K562 (cell line): ENCODE measurements around the gene PRSS8. TPM values are rescaled to one million over a fixed set of nuclear protein-coding genes. Genes with fewer than 3 reads are reported as not detected.
A peak's percentile ranks its signal among the peaks of the same experiment; 100 is the strongest.

ENCODE experiments used
- ATF7 ChIP-seq: fragments of 450-650 bp; IDR thresholded peaks from 2 replicates; pipeline ENCODE4 v1.7.1; 2014; ENCODE audit warnings: mild to moderate bottlenecking, moderate library complexity
- BDP1 ChIP-seq: IDR thresholded peaks from 3 replicates; pipeline ENCODE4 v1.6.1; 2011; ENCODE audit not compliant: insufficient read length, insufficient read depth
- BHLHE40 ChIP-seq: IDR thresholded peaks from 2 replicates; pipeline ENCODE4 v1.6.1; 2011; ENCODE audit warnings: low read length, improper control_type of control experiment
- COPS2 ChIP-seq: fragments of 450-650 bp; conservative IDR thresholded peaks from 2 replicates; pipeline ENCODE4 v1.6.1; 2016; ENCODE audit warnings: mild to moderate bottlenecking, moderate library complexity
- CREB1 ChIP-seq, 2 experiments: sonication (generic) in 1 of 2; formaldehyde crosslinking in 1 of 2; IDR thresholded peaks; 2 replicates each; pipeline versions ENCODE4 v1.6.1 to v1.8.0; 2012 to 2022; ENCODE audit warnings: inconsistent platforms in 1 of 2, mild to moderate bottlenecking in 1 of 2, missing genetic modification reagents in 1 of 2, moderate library complexity in 1 of 2
- FOS ChIP-seq: IDR thresholded peaks from 3 replicates; pipeline ENCODE4 v1.6.1; 2011; ENCODE audit not compliant: insufficient read length; ENCODE audit errors: extremely low read depth
- HDGF ChIP-seq: fragments of 450-650 bp; IDR thresholded peaks from 2 replicates; pipeline ENCODE4 v1.6.1; 2016
- IFI16 ChIP-seq: fragments of 250-450 bp; sonication (Bioruptor Pico); IDR thresholded peaks from 2 replicates; pipeline ENCODE4 v2.1.2; 2022; ENCODE audit warnings: mild to moderate bottlenecking, inconsistent platforms
- KDM4B ChIP-seq, 2 experiments: fragments of 450-650 bp in 1 of 2; sonication (generic) in 1 of 2; IDR thresholded peaks; 2 replicates each; pipeline ENCODE4 v1.6.1; 2016 to 2017; ENCODE audit warnings: borderline replicate concordance in 2 of 2, antibody characterized with exemption in 1 of 2, low read depth in 1 of 2, mild to moderate bottlenecking in 1 of 2
- MAZ ChIP-seq, 2 experiments: fragments of 450-650 bp in 1 of 2; sonication (generic) in 1 of 2; formaldehyde crosslinking; IDR thresholded peaks in 1 of 2; conservative IDR thresholded peaks in 1 of 2; 2 replicates each; pipeline versions ENCODE4 v1.4.0 to v1.5.0; 2020; ENCODE audit warnings: mild to moderate bottlenecking in 1 of 2, missing genetic modification reagents in 1 of 2
- MCM2 ChIP-seq: fragments of 450-650 bp; IDR thresholded peaks from 2 replicates; pipeline ENCODE4 v1.6.1; 2017; ENCODE audit warnings: low read depth, mild to moderate bottlenecking
- NFXL1 ChIP-seq: fragments of 450-650 bp; formaldehyde crosslinking; IDR thresholded peaks from 2 replicates; pipeline ENCODE4 v1.4.0; 2021; ENCODE audit warnings: mild to moderate bottlenecking
- NR2C1 ChIP-seq, 2 experiments: fragments of 450-650 bp; IDR thresholded peaks; 2 replicates each; pipeline ENCODE4 v1.6.1; 2017; ENCODE audit warnings: mild to moderate bottlenecking in 2 of 2, antibody characterized with exemption in 1 of 2, inconsistent platforms in 1 of 2, missing compliant biosample characterization in 1 of 2, missing genetic modification characterization in 1 of 2
- SAFB ChIP-seq: fragments of 200-400 bp; formaldehyde crosslinking; IDR thresholded peaks from 2 replicates; pipeline ENCODE4 v1.6.1; 2017; ENCODE audit warnings: low read depth, low read length, borderline replicate concordance
- SMAD4 ChIP-seq: fragments of 250-450 bp; sonication (Bioruptor Pico); conservative IDR thresholded peaks from 2 replicates; pipeline ENCODE4 v1.8.0; 2021; ENCODE audit warnings: inconsistent platforms, mild to moderate bottlenecking, moderate library complexity
- TAF15 ChIP-seq: fragments of 200-400 bp; formaldehyde crosslinking; IDR thresholded peaks from 2 replicates; pipeline ENCODE4 v1.6.1; 2017; ENCODE audit warnings: mild to moderate bottlenecking, low read depth, low read length, moderate library complexity
- YY1 ChIP-seq, 3 experiments: IDR thresholded peaks; 2 replicates each; pipeline ENCODE4 v1.6.1; 2011; ENCODE audit warnings: low read length in 2 of 3, mild to moderate bottlenecking in 2 of 3, moderate library complexity in 2 of 3, borderline replicate concordance in 1 of 3, control low read depth in 1 of 3, low read depth in 1 of 3; ENCODE audit not compliant: insufficient read depth in 3 of 3, insufficient replicate concordance in 2 of 3, control insufficient read depth in 1 of 3, insufficient read length in 1 of 3; ENCODE audit errors: extremely low read depth in 1 of 3
- ZNF197 ChIP-seq: fragments of 200-800 bp; sonication (Bioruptor generic); IDR thresholded peaks from 2 replicates; pipeline ENCODE4 v1.6.1; 2016; ENCODE audit warnings: low read depth, missing genetic modification characterization, missing compliant biosample characterization
- ZNF3 ChIP-seq: fragments of 250-450 bp; sonication (Bioruptor Pico); IDR thresholded peaks from 2 replicates; pipeline ENCODE4 v1.5.0; 2021; ENCODE audit warnings: mild to moderate bottlenecking, moderate library complexity
- polyA plus RNA-seq, 8 experiments: library from polyadenylated mRNA; depleted of rRNA in 4 of 8; stranded (reverse) in 5 of 8; unstranded in 3 of 8; fragments of >200 nt; fragmentation: Nextera tagmentation in 2 of 8; fragmentation: Illumina TruSeq in 1 of 8; extraction: Ambion mirVana in 2 of 8; extraction: Trizol in 1 of 8; gene quantifications; 2 replicates each; pipeline versions ENCODE4 v1.2.1 to v1.2.3, GENCODE V29; 2011 to 2014; ENCODE audit warnings: inconsistent platforms in 1 of 8, missing spikeins in 1 of 8
- total RNA-seq, 7 experiments: library from RNA; depleted of rRNA in 6 of 7; stranded (reverse); fragments of >200 nt in 6 of 7; fragmentation: Illumina TruSeq in 2 of 7; extraction: Trizol in 2 of 7; gene quantifications; 2 replicates each; pipeline versions ENCODE4 v1.2.1 to v1.2.3, GENCODE V29; 2011 to 2021; ENCODE audit warnings: low replicate concordance in 1 of 7
- TF ChIP-seq, protein P1 (sequence below): fragments of 250-450 bp; sonication (Bioruptor Pico); IDR thresholded peaks from 2 replicates; pipeline ENCODE4 v1.5.0; 2021; ENCODE audit warnings: mild to moderate bottlenecking, borderline replicate concordance
- TF ChIP-seq, protein P2 (sequence below): fragments of 450-650 bp; formaldehyde crosslinking; IDR thresholded peaks from 2 replicates; pipeline ENCODE4 v1.4.0; 2020; ENCODE audit warnings: mild to moderate bottlenecking
- TF ChIP-seq, protein P3 (sequence below): fragments of 450-650 bp; formaldehyde crosslinking; conservative IDR thresholded peaks from 2 replicates; pipeline ENCODE4 v1.4.0; 2022; ENCODE audit warnings: mild to moderate bottlenecking, missing genetic modification characterization
- TF ChIP-seq, protein P4 (sequence below): sonication (generic); formaldehyde crosslinking; IDR thresholded peaks from 2 replicates; pipeline ENCODE4 v1.5.0; 2020; ENCODE audit warnings: missing genetic modification reagents

PRSS8 gene
- total and polyA plus RNA-seq, 9 of the 15 experiments (the other 6 are each of a cell fraction or from before 2014, with no cell fraction given), result 0.25 to 3.9 (median 1.3) TPM; not detected in 1

DNA sequence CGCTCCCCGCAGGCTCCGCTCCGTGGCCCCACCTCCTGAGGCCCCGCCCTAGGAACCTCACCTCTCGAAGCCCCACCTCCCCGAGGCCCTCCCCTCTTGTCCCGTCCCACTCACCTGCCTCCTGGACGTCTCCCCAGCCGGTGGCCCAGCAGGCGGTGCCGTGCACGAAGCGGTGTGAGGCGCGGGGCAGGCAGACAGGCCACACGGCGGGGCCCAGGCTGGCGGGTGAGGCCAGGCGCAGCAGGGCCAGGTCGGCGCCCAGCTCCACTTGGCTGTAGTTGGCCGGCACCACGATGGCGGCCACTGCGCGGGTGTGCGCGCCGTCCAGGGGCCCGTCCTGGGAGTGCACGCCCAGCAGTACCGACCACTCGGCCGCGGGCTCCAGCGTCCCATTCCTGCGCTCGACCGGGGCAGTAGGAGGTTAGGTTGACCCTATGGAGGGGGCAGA lies 12.8 kb upstream of the PRSS8 start (continued):
- TF ChIP-seq SAFB (no peak), NR2C1 (IDR thresholded peaks at IDR 0.05) (no peak), NR2C1 (tag; IDR thresholded peaks at IDR 0.05) (no peak), CREB1 (IDR thresholded peaks at IDR 0.05) (no peak), CREB1 (CRISPR knock-in tag; IDR thresholded peaks at IDR 0.05) (peak; percentile 38; the same call in 1 of the 2 replicates), NFXL1 (CRISPR knock-in tag) (no peak), KDM4B (IDR thresholded peaks at IDR 0.05; ENCODE audit: borderline replicate concordance in 2 of 2, low read depth in 1 of 2) (no peak), BDP1 (no peak), ATF7 (peak; percentile 22; the same call in 1 of the 2 replicates), FOS (no peak), SMAD4 (CRISPR knock-in tag) (no peak; the same call in 1 of the 2 replicates), ZNF197 (CRISPR knock-in tag) (no peak), COPS2 (no peak), MAZ (CRISPR knock-in tag; conservative IDR thresholded peaks at IDR 0.05 in 1 of 2, IDR thresholded peaks at IDR 0.05 in 1 of 2) (peak; percentile 32 to 56; a peak in 2 of 4 replicates), BHLHE40 (peak; percentile 33; the same call in 1 of the 2 replicates), TAF15 (no peak), ZNF3 (no peak), IFI16 (no peak), HDGF (no peak), YY1 (IDR thresholded peaks at IDR 0.05; ENCODE audit: borderline replicate concordance in 1 of 3, control insufficient read depth in 1 of 3, extremely low read depth in 1 of 3, insufficient read depth in 3 of 3, insufficient read length in 1 of 3, insufficient replicate concordance in 2 of 3, low read depth in 1 of 3, low read length in 2 of 3) (peak; percentile 9 to 44 (median 36)), MCM2 (no peak)
- TF ChIP-seq, protein P1, sequence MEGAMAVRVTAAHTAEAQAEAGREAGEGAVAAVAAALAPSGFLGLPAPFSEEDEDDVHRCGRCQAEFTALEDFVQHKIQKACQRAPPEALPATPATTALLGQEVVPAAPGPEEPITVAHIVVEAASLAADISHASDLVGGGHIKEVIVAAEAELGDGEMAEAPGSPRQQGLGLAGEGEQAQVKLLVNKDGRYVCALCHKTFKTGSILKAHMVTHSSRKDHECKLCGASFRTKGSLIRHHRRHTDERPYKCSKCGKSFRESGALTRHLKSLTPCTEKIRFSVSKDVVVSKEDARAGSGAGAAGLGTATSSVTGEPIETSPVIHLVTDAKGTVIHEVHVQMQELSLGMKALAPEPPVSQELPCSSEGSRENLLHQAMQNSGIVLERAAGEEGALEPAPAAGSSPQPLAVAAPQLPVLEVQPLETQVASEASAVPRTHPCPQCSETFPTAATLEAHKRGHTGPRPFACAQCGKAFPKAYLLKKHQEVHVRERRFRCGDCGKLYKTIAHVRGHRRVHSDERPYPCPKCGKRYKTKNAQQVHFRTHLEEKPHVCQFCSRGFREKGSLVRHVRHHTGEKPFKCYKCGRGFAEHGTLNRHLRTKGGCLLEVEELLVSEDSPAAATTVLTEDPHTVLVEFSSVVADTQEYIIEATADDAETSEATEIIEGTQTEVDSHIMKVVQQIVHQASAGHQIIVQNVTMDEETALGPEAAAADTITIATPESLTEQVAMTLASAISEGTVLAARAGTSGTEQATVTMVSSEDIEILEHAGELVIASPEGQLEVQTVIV, result no peak
- TF ChIP-seq, protein P2, sequence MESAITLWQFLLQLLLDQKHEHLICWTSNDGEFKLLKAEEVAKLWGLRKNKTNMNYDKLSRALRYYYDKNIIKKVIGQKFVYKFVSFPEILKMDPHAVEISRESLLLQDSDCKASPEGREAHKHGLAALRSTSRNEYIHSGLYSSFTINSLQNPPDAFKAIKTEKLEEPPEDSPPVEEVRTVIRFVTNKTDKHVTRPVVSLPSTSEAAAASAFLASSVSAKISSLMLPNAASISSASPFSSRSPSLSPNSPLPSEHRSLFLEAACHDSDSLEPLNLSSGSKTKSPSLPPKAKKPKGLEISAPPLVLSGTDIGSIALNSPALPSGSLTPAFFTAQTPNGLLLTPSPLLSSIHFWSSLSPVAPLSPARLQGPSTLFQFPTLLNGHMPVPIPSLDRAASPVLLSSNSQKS (CRISPR knock-in tag), result no peak
- TF ChIP-seq, protein P3, sequence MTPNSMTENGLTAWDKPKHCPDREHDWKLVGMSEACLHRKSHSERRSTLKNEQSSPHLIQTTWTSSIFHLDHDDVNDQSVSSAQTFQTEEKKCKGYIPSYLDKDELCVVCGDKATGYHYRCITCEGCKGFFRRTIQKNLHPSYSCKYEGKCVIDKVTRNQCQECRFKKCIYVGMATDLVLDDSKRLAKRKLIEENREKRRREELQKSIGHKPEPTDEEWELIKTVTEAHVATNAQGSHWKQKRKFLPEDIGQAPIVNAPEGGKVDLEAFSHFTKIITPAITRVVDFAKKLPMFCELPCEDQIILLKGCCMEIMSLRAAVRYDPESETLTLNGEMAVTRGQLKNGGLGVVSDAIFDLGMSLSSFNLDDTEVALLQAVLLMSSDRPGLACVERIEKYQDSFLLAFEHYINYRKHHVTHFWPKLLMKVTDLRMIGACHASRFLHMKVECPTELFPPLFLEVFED (CRISPR knock-in tag), result no peak
- TF ChIP-seq, protein P4, sequence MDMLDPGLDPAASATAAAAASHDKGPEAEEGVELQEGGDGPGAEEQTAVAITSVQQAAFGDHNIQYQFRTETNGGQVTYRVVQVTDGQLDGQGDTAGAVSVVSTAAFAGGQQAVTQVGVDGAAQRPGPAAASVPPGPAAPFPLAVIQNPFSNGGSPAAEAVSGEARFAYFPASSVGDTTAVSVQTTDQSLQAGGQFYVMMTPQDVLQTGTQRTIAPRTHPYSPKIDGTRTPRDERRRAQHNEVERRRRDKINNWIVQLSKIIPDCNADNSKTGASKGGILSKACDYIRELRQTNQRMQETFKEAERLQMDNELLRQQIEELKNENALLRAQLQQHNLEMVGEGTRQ (CRISPR knock-in tag), result no peak
